ENCODE data around the gene SOST.
"Not testable (repeated sequence)": the region's sequence is repeated elsewhere in the genome, so short reads cannot be mapped to it uniquely, and the experiment has no call there.

SOST gene

GRCh38 chr17:43758497-43759174 is at the start of gene SOST:
Gene SOST (minus strand): TSS chr17:43758791. CDS start chr17:43758741, 50 bp downstream.
- no peak for DNase-seq (ENCODE audit: low read depth in 2 of 2)

GRCh38 chr17:43808076-43808475 is 49.5 kb upstream of the SOST start:
- no peak for DNase-seq (ENCODE audit: low read depth in 2 of 2)

- no peak for DNase-seq (ENCODE audit: low read depth in 2 of 2)
Observed at GRCh38 chr17:43805117-43805516, 46.5 kb upstream of the SOST start.

GRCh38 chr17:43803758-43804157 is 45.2 kb upstream of the SOST start:
- no peak for DNase-seq (ENCODE audit: low read depth in 2 of 2)

- DNase-seq (ENCODE audit: low read depth in 2 of 2) = no peak
Observed at GRCh38 chr17:43801844-43802243, 43.3 kb upstream of the SOST start.

- DNase-seq (ENCODE audit: low read depth in 2 of 2) = no peak
Observed at GRCh38 chr17:43800736-43801135, 42.1 kb upstream of the SOST start.

GRCh38 chr17:43799047-43799446 is 40.5 kb upstream of the SOST start:
- DNase-seq (ENCODE audit: low read depth in 2 of 2) = no peak

- not testable (repeated sequence) for DNase-seq (ENCODE audit: low read depth in 2 of 2)
Observed at GRCh38 chr17:43798024-43798423, 39.4 kb upstream of the SOST start.

GRCh38 chr17:43792668-43793067 is 34.1 kb upstream of the SOST start:
- not testable (repeated sequence) for DNase-seq (ENCODE audit: low read depth in 2 of 2)

GRCh38 chr17:43791589-43791988 is 33.0 kb upstream of the SOST start:
- no peak for DNase-seq (ENCODE audit: low read depth in 2 of 2)

GRCh38 chr17:43790311-43790940 is 31.8 kb upstream of the SOST start:
- DNase-seq (ENCODE audit: low read depth in 2 of 2) = no peak

- no peak for DNase-seq (ENCODE audit: low read depth in 2 of 2)
Observed at GRCh38 chr17:43789482-43789881, 30.9 kb upstream of the SOST start.

GRCh38 chr17:43788540-43788939 is 29.9 kb upstream of the SOST start:
- no peak for DNase-seq (ENCODE audit: low read depth in 2 of 2)

GRCh38 chr17:43787728-43788127 is 29.1 kb upstream of the SOST start:
- no peak for DNase-seq (ENCODE audit: low read depth in 2 of 2)

GRCh38 chr17:43784628-43785101 is 26.1 kb upstream of the SOST start:
- no peak for DNase-seq (ENCODE audit: low read depth in 2 of 2)

GRCh38 chr17:43784068-43784467 is 25.5 kb upstream of the SOST start:
- DNase-seq (ENCODE audit: low read depth in 2 of 2) = no peak

GRCh38 chr17:43782913-43783680 is 24.5 kb upstream of the SOST start:
- no peak for DNase-seq (ENCODE audit: low read depth in 2 of 2)

GRCh38 chr17:43780135-43780534 is 21.5 kb upstream of the SOST start, which contains the start of gene CFAP97D1:
Gene CFAP97D1 (plus strand): TSS chr17:43780435. CDS start chr17:43780463, 28 bp downstream.
- DNase-seq (ENCODE audit: low read depth in 2 of 2) = no peak

- no peak for DNase-seq (ENCODE audit: low read depth in 2 of 2)
Observed at GRCh38 chr17:43779145-43780125, 20.8 kb upstream of the SOST start.

- peak; percentile 45 to 63 for DNase-seq (ENCODE audit: low read depth in 2 of 2)
Observed at GRCh38 chr17:43778337-43779144, 19.9 kb upstream of the SOST start, which contains the start of gene DUSP3. Gene DUSP3 (minus strand): TSS chr17:43778977. CDS start chr17:43778924, 53 bp downstream.

Data from stimulated activated CD4-positive, alpha-beta T cell treated with anti-CD3 and anti-CD28 coated beads, Interleukin-15, amount 100 ng/mL, for 48 hours (primary cell).